ENCODE measurements around the gene SUN2. TPM values are rescaled to one million over a fixed set of nuclear protein-coding genes. Genes with fewer than 3 reads are reported as not detected.
A peak's percentile ranks its signal among the peaks of the same experiment; 100 is the strongest.

SUN2 gene
- total RNA-seq, 1 experiment from 2014 or later: 23.3 TPM

DNA sequence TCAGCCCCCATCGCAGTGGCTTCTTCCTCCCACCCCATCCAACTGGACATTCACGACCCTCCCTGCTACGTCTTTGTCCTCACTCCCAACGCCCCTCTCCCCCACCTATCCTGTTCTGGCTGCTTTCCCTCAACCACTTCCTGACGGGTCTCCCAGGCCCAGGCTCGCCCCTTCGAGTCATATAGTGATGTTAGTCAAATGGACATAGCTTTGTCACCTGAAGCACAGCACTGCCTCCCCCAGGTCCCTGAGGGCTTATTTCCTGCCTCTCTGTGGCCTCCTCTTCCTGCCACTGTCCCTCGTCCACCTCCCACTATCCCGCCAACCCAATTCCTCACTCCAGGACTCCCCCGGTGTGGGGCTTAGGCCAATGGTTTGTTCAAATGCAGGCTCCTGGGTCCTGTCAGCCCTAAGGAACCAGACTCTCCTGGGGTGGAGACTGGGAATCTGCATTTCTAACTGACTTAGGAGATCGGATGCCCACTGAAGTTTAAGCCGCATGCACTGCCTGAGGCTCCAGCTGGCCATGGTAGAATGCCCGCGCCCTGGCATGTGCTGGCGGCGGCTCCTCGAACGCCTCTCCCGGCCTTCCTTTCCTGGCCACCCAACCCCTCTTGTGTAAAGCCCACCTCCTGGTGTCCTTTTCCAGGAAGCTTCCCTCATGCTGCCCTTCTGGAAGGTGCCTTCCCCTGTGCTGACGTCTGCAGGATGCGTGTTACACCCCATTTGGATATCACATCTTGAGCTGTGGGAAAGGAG lies 18.3 kb downstream of the SUN2 start:
- H4K20me1 ChIP-seq (ENCODE audit: insufficient read depth, low read depth, low read length): no peaks in the 10 kb centered on the region

DNA sequence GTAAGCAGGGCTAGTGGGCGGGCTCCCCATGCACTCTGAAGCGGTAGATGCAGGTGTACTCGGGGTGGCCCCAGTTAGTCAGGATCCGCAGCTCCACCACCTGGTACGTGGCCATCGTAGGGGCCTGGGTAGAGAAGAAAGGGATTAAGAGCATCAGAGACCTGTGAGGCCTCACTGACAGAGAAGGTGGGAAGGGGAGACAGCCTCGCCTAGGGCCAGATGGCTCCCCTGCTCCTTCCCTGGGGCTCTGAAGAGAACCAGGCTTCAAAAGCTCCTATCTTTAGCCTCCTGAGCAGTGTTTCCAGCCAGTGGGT lies 19.6 kb downstream of the SUN2 start:
- H3K4me2 ChIP-seq (ENCODE audit: low read depth, low read length, poor library complexity, severe bottlenecking): no peak overlapping the region
- DNase-seq: no peak
- H3K4me1 ChIP-seq (ENCODE audit: low read length): no peaks in the 10 kb centered on the region
- no peaks in the 10 kb centered on the region for H3K27me3 ChIP-seq (ENCODE audit: low read length)
- H3K79me2 ChIP-seq (ENCODE audit: low read length): no peaks in the 10 kb centered on the region
- no peak overlapping the region for H3K27ac ChIP-seq (ENCODE audit: low read length)
- H2AFZ ChIP-seq (ENCODE audit: low read length): no peak overlapping the region
- H4K20me1 ChIP-seq (ENCODE audit: insufficient read depth, low read depth, low read length): no peaks in the 10 kb centered on the region
- H3K9me3 ChIP-seq (ENCODE audit: low read length): no peaks in the 10 kb centered on the region
- no peak overlapping the region for H3K4me3 ChIP-seq (ENCODE audit: low read length)
- H3K9me2 ChIP-seq (replicated peaks; ENCODE audit: insufficient read depth, low read length): no peaks in the 10 kb centered on the region
- H3K9ac ChIP-seq (ENCODE audit: low read length): no peak overlapping the region
- H3K36me3 ChIP-seq (ENCODE audit: insufficient read depth, low read length): peaks cover 7% of the 10 kb centered on the region; the same call in 1 of the 2 replicates

More for the DNA sequence above, 18.3 kb downstream of the SUN2 start:
- no peak overlapping the region for H3K4me3 ChIP-seq (ENCODE audit: low read length)
- H3K36me3 ChIP-seq (ENCODE audit: insufficient read depth, low read length): peaks cover 14% of the 10 kb centered on the region
- H3K27me3 ChIP-seq (ENCODE audit: low read length): no peaks in the 10 kb centered on the region
- no peak overlapping the region for H3K27ac ChIP-seq (ENCODE audit: low read length)
- no peaks in the 10 kb centered on the region for H3K9me3 ChIP-seq (ENCODE audit: low read length)
- no peaks in the 10 kb centered on the region for H3K9me2 ChIP-seq (replicated peaks; ENCODE audit: insufficient read depth, low read length)
- H3K9ac ChIP-seq (ENCODE audit: low read length): no peak overlapping the region
- no peaks in the 10 kb centered on the region for H3K4me1 ChIP-seq (ENCODE audit: low read length)
- no peaks in the 10 kb centered on the region for H3K79me2 ChIP-seq (ENCODE audit: low read length)
- DNase-seq: no peak
- H3K4me2 ChIP-seq (ENCODE audit: low read depth, low read length, poor library complexity, severe bottlenecking): no peak overlapping the region
- H2AFZ ChIP-seq (ENCODE audit: low read length): no peak overlapping the region

DNA sequence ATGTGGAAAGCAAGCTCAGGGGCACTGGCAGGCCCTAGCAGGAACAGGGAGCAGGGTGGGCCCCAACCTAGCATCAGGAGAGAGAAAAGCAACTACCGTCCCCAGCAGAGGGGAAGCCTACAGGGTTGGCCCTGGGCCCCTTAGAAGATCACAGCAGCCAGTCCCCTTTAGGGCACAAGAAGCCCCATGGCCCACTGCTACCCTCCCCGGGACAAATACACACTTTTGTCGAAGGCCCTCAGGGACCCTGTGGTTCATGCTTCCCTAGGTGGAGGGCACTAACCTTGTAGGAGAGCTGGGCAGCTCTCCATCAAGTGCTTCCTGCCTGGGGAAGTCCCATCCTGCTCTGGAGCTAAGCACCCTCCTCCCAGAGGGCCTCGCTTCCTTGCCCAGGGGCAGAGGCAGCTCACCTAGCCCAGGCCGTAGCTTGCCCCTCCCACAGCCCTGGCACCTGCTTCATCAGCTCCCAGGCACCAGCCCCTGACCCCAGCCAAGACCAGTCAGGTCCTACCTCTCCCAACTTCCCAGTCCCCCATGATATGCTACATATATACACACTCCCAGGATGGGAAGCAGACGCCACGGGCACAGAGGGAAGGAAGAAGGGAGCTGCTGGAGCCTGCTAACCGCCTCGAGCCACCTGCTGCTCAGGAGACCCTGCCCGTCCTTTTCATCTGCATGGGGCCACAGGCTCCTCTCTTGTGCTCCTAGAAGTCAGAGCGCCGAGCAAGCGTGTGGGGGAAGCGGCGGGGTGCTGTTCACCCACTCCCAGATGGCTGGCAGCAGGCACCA lies 20.1 kb downstream of the SUN2 start:
- no peak overlapping the region for H2AFZ ChIP-seq (ENCODE audit: low read length)
- H3K4me1 ChIP-seq (ENCODE audit: low read length): no peaks in the 10 kb centered on the region
- H4K20me1 ChIP-seq (ENCODE audit: insufficient read depth, low read depth, low read length): no peaks in the 10 kb centered on the region
- H3K36me3 ChIP-seq (ENCODE audit: insufficient read depth, low read length): peaks cover 5% of the 10 kb centered on the region; the same call in 1 of the 2 replicates
- H3K27me3 ChIP-seq (ENCODE audit: low read length): no peaks in the 10 kb centered on the region
- DNase-seq: no peak
- no peaks in the 10 kb centered on the region for H3K79me2 ChIP-seq (ENCODE audit: low read length)
- H3K27ac ChIP-seq (ENCODE audit: low read length): no peak overlapping the region
- H3K4me2 ChIP-seq (ENCODE audit: low read depth, low read length, poor library complexity, severe bottlenecking): no peak overlapping the region
- H3K4me3 ChIP-seq (ENCODE audit: low read length): no peak overlapping the region
- H3K9me2 ChIP-seq (replicated peaks; ENCODE audit: insufficient read depth, low read length): no peaks in the 10 kb centered on the region
- no peaks in the 10 kb centered on the region for H3K9me3 ChIP-seq (ENCODE audit: low read length)
- no peak overlapping the region for H3K9ac ChIP-seq (ENCODE audit: low read length)

DNA sequence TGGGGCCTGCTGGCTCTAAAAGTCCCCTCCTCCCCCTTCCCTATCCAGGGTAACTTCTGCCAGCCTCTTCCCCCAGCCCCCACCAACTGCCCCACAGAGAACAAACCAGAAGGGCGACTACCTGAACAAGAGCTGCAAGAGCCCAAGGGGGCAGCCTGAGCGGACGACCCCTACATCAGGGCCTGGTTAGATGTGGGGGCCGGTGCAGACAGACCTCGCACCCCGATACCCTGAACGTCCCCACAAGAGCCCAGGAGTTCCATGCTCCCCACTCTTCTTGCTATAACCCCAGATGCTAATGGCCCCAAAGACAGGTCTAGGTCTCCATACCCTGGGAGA lies 20.7 kb downstream of the SUN2 start:
- no peak for DNase-seq
- no peaks in the 10 kb centered on the region for H4K20me1 ChIP-seq (ENCODE audit: insufficient read depth, low read depth, low read length)
- H3K9me3 ChIP-seq (ENCODE audit: low read length): no peaks in the 10 kb centered on the region
- no peaks in the 10 kb centered on the region for H3K79me2 ChIP-seq (ENCODE audit: low read length)
- H3K4me3 ChIP-seq (ENCODE audit: low read length): no peak overlapping the region
- peaks cover 5% of the 10 kb centered on the region; the same call in 1 of the 2 replicates for H3K36me3 ChIP-seq (ENCODE audit: insufficient read depth, low read length)
- no peak overlapping the region for H3K9ac ChIP-seq (ENCODE audit: low read length)
- H2AFZ ChIP-seq (ENCODE audit: low read length): no peak overlapping the region
- H3K27me3 ChIP-seq (ENCODE audit: low read length): no peaks in the 10 kb centered on the region
- no peaks in the 10 kb centered on the region for H3K4me1 ChIP-seq (ENCODE audit: low read length)
- no peak overlapping the region for H3K27ac ChIP-seq (ENCODE audit: low read length)
- no peaks in the 10 kb centered on the region for H3K9me2 ChIP-seq (replicated peaks; ENCODE audit: insufficient read depth, low read length)
- no peak overlapping the region for H3K4me2 ChIP-seq (ENCODE audit: low read depth, low read length, poor library complexity, severe bottlenecking)

DNA sequence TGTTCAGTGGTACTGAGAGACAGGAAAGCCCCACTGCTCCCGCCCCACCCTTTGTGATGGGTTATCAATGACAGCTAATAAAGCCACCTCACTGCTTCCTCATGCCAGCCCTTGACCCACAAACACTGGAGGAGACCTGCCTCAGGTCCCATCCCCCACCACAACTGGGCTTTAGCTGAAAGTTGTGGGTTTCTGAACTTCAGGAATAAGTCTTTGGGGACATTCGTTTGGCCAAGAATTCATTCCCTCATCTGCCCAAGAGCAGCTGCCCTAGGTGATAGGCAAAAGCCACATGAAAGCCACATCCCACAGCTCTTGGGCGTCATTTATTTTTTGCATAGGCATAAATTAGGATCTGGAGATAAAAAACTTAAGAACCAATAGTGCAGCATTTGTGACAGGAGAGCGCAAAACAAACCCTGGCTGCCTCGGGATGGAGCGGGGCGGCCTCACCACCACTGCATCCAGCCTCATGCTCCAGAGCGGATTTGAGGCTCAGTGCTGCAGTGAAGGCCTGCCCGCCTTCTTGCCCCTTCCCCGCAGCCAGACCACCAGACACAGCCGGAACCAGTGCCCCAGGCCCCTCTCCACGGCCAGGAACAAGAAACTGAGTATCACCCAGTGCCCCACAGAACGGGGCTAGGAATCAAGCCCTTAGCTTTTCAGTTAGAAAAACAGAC lies 21.2 kb downstream of the SUN2 start:
- Histone ChIP-seq H3K27me3 (ENCODE audit: low read length) (no peaks in the 10 kb centered on the region), H3K36me3 (ENCODE audit: insufficient read depth, low read length) (peaks cover 5% of the 10 kb centered on the region; the same call in 1 of the 2 replicates), H3K9me2 (replicated peaks; ENCODE audit: insufficient read depth, low read length) (no peaks in the 10 kb centered on the region), H3K9ac (ENCODE audit: low read length) (no peak overlapping the region), H3K27ac (ENCODE audit: low read length) (no peak overlapping the region), H2AFZ (ENCODE audit: low read length) (no peak overlapping the region), H3K9me3 (ENCODE audit: low read length) (no peaks in the 10 kb centered on the region), H3K4me2 (ENCODE audit: low read depth, low read length, poor library complexity, severe bottlenecking) (no peak overlapping the region), H3K79me2 (ENCODE audit: low read length) (no peaks in the 10 kb centered on the region), H3K4me3 (ENCODE audit: low read length) (no peak overlapping the region), H4K20me1 (ENCODE audit: insufficient read depth, low read depth, low read length) (no peaks in the 10 kb centered on the region), H3K4me1 (ENCODE audit: low read length) (no peaks in the 10 kb centered on the region)
- no peak for DNase-seq

DNA sequence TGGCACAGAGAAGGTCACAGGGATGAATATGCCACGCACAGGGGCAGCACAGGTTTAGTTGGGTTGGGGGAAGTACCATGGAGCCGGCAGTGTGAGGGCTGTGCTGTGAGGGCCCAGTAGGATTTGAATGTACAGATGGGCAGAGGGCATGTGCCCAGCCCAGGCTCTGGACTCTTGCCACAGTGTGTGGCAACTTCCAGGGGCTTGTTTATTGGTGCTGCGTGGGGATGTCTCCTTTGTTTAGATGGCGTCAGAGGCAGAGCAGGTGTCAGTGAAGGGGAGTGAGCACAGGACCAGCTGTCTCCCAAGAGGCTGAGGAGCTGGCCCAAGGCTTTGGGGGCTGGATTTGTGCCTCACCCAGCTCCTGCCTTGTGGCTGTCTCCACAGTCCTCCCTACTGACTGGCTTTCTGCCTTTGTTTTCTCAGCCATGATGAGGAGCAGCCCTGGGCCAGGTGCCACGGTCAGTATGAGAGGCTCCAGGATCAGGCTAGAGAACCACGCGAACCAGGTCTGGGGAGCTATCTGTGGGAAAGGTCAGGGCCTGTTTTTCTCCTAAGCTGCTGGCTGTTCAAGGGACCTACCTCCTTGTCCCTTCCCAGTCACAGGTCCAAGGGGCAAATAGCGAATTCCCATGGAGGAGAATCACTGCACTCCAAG lies 21.9 kb downstream of the SUN2 start:
- no peaks in the 10 kb centered on the region for H3K27me3 ChIP-seq (ENCODE audit: low read length)
- H3K9me2 ChIP-seq (replicated peaks; ENCODE audit: insufficient read depth, low read length): no peaks in the 10 kb centered on the region
- no peak overlapping the region for H3K4me3 ChIP-seq (ENCODE audit: low read length)
- no peaks in the 10 kb centered on the region for H4K20me1 ChIP-seq (ENCODE audit: insufficient read depth, low read depth, low read length)
- no peak overlapping the region for H3K27ac ChIP-seq (ENCODE audit: low read length)
- H3K36me3 ChIP-seq (ENCODE audit: insufficient read depth, low read length): peaks cover 5% of the 10 kb centered on the region
- no peaks in the 10 kb centered on the region for H3K9me3 ChIP-seq (ENCODE audit: low read length)
- H3K4me2 ChIP-seq (ENCODE audit: low read depth, low read length, poor library complexity, severe bottlenecking): no peak overlapping the region
- no peak overlapping the region for H3K9ac ChIP-seq (ENCODE audit: low read length)
- no peak for DNase-seq
- H3K4me1 ChIP-seq (ENCODE audit: low read length): no peaks in the 10 kb centered on the region
- no peaks in the 10 kb centered on the region for H3K79me2 ChIP-seq (ENCODE audit: low read length)
- no peak overlapping the region for H2AFZ ChIP-seq (ENCODE audit: low read length)

DNA sequence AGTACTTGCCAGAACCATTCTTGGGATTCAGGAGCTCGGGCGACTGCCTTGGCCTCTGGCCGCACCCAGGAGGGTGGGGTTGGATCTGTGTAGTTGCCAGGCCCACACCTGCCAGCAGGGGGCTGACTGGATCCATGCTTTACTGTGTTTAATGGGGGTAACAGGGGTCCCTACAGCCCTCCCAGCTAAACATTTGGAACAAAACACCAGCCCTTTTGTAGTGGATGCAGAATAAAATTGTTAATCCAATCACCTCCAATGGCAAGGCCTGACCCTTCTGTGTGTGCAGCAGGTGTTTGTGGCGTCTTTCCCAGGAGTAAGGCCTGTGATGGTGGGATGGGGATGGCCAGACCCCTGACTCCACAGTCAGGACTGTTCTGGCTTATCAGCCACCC lies 22.5 kb downstream of the SUN2 start:
- H3K4me2 ChIP-seq (ENCODE audit: low read depth, low read length, poor library complexity, severe bottlenecking): no peak overlapping the region
- no peak overlapping the region for H3K4me3 ChIP-seq (ENCODE audit: low read length)
- no peaks in the 10 kb centered on the region for H4K20me1 ChIP-seq (ENCODE audit: insufficient read depth, low read depth, low read length)
- H2AFZ ChIP-seq (ENCODE audit: low read length): no peak overlapping the region
- peaks cover 9% of the 10 kb centered on the region for H3K36me3 ChIP-seq (ENCODE audit: insufficient read depth, low read length)
- no peaks in the 10 kb centered on the region for H3K4me1 ChIP-seq (ENCODE audit: low read length)
- H3K9ac ChIP-seq (ENCODE audit: low read length): no peak overlapping the region
- H3K9me2 ChIP-seq (replicated peaks; ENCODE audit: insufficient read depth, low read length): no peaks in the 10 kb centered on the region
- no peak overlapping the region for H3K27ac ChIP-seq (ENCODE audit: low read length)
- H3K9me3 ChIP-seq (ENCODE audit: low read length): no peaks in the 10 kb centered on the region
- DNase-seq: peak; percentile 71
- H3K79me2 ChIP-seq (ENCODE audit: low read length): no peaks in the 10 kb centered on the region
- H3K27me3 ChIP-seq (ENCODE audit: low read length): no peaks in the 10 kb centered on the region
